Smooth muscle cell of the brain vasculature (primary cell): ENCODE measurements around the gene HOXB1.
"Not testable (repeated sequence)": the region's sequence is repeated elsewhere in the genome, so short reads cannot be mapped to it uniquely, and the experiment has no call there.

Source experiments
- DNase-seq: peaks from one replicate; pipeline ENCODE4 v3.0.0-alpha.2; 2012; ENCODE audit warnings: low read depth, low spot score

HOXB1 gene

GRCh38 chr17:48494335-48494734 is 36.5 kb downstream of the HOXB1 start:
- DNase-seq, result no peak

- DNase-seq, result no peak
Observed at GRCh38 chr17:48492401-48493298, 38.2 kb downstream of the HOXB1 start.

GRCh38 chr17:48491527-48492273 is 39.1 kb downstream of the HOXB1 start:
- no peak for DNase-seq

- DNase-seq, result no peak
Observed at GRCh38 chr17:48490451-48490892, 40.3 kb downstream of the HOXB1 start.

GRCh38 chr17:48489781-48490180 is 41.0 kb downstream of the HOXB1 start:
- no peak for DNase-seq

- no peak for DNase-seq
Observed at GRCh38 chr17:48488548-48489106, 42.2 kb downstream of the HOXB1 start.

- DNase-seq, result no peak
Observed at GRCh38 chr17:48487221-48487620, 43.6 kb downstream of the HOXB1 start.

- peak; percentile 76 for DNase-seq
Observed at GRCh38 chr17:48486557-48486956, 44.3 kb downstream of the HOXB1 start.

GRCh38 chr17:48484850-48485249 is 46.0 kb downstream of the HOXB1 start:
- no peak for DNase-seq

GRCh38 chr17:48484256-48484655 is 46.6 kb downstream of the HOXB1 start:
- no peak for DNase-seq

GRCh38 chr17:48483471-48484131 is 47.2 kb downstream of the HOXB1 start:
- DNase-seq, result peak; percentile 70

- no peak for DNase-seq
Observed at GRCh38 chr17:48483004-48483403, 47.8 kb downstream of the HOXB1 start.

- DNase-seq, result not testable (repeated sequence)
Observed at GRCh38 chr17:48482301-48482700, 48.5 kb downstream of the HOXB1 start.

- no peak for DNase-seq
Observed at GRCh38 chr17:48479014-48479402, 51.8 kb downstream of the HOXB1 start.
